Measurements from ENCODE around the gene RXFP4.

- TF ChIP-seq CTCF (IDR thresholded peaks at IDR 0.05) (no peak), POLR2A (IDR thresholded peaks at IDR 0.05; ENCODE audit: low read depth) (no peak)
These were observed 9.0 kb upstream of the RXFP4 start for GRCh38 chr1:155932487-155932886.
